HCT116 (cell line): Measurements from ENCODE around the gene PINK1. TPM values are rescaled to one million over a fixed set of nuclear protein-coding genes. Genes with fewer than 3 reads are reported as not detected.

Source experiments
- ATAC-seq: fragments of 200-7000 bp; cut with Tn5 transposase; 2 replicates; pipeline ENCODE4 v1.9.1; 2020; ENCODE audit warnings: mild to moderate bottlenecking, moderate library complexity
- BruUV-seq: library from RNA; stranded (reverse); fragments of 400-500 nt; replicated peaks from 2 replicates; lab custom pipeline; 2021; lab: Mats Ljungman, UMichigan
- CTCF ChIA-PET: fragments of 300-600 bp; sonication (Branson Sonifier 250); formaldehyde crosslinking; loops from one replicate; lab custom pipeline; 2021; ENCODE audit warnings: antibody characterized with exemption; lab: Charles Lee
- POLR2A ChIA-PET: fragments of 300-600, 350-600 bp; sonication (Branson Sonifier 250); formaldehyde crosslinking; loops from one replicate; lab custom pipeline; 2021; ENCODE audit warnings: antibody characterized with exemption; lab: Charles Lee
- RAD21 ChIA-PET, 2 experiments: fragments of 300-600 bp; sonication (Branson Sonifier 250); formaldehyde crosslinking; loops; one replicate each; lab custom pipeline; 2023; ENCODE audit warnings: low total read pairs in 2 of 2; ENCODE audit not compliant: uncharacterized antibody in 2 of 2, unreplicated experiment in 2 of 2, low non-redundant PET in 1 of 2; lab: Charles Lee
- DNase-seq: peaks from one replicate; pipeline ENCODE4 v3.0.0-alpha.2; 2010; ENCODE audit warnings: low read depth, low spot score
- H2AFZ ChIP-seq: fragments of 200-600 bp; shearing (Covaris generic), sonication (generic); 2 replicates; pipeline ENCODE4 v1.6.1; 2017; ENCODE audit warnings: low read depth, mixed run types, mixed read lengths, antibody characterized with exemption, low read length; ENCODE audit not compliant: poor library complexity, severe bottlenecking
- H3K27ac ChIP-seq: 2 replicates; pipeline ENCODE4 v1.5.1; 2012; ENCODE audit warnings: low read depth, low read length
- H3K27me3 ChIP-seq: fragments of 200-600 bp; sonication (generic); 2 replicates; pipeline ENCODE4 v1.6.1; 2016; ENCODE audit warnings: mixed run types, low read length, mixed read lengths; ENCODE audit not compliant: insufficient read depth
- H3K36me3 ChIP-seq, 2 experiments: fragments of 200-500 bp in 1 of 2; fragments of 200-600 bp in 1 of 2; sonication (Bioruptor generic) in 1 of 2; sonication (generic) in 1 of 2; 2 replicates each; pipeline versions ENCODE4 v1.5.1 to v1.6.1; 2014 to 2016; ENCODE audit warnings: low read length in 2 of 2, inconsistent platforms in 1 of 2, mixed read lengths in 1 of 2, mixed run types in 1 of 2; ENCODE audit not compliant: insufficient read depth in 2 of 2, control insufficient read depth in 1 of 2
- H3K4me1 ChIP-seq, 2 experiments: fragments of 200-600 bp in 1 of 2; sonication (generic) in 1 of 2; 2 replicates each; pipeline versions ENCODE4 v1.5.1 to v1.6.1; 2012 to 2017; ENCODE audit warnings: low read length in 2 of 2, inconsistent platforms in 1 of 2, mild to moderate bottlenecking in 1 of 2, mixed read lengths in 1 of 2, mixed run types in 1 of 2, moderate library complexity in 1 of 2; ENCODE audit not compliant: insufficient read depth in 2 of 2, control insufficient read depth in 1 of 2
- H3K4me2 ChIP-seq: fragments of 200-600 bp; sonication (generic); 2 replicates; pipeline ENCODE4 v1.6.1; 2017; ENCODE audit warnings: mixed run types, low read length, mixed read lengths
- H3K4me3 ChIP-seq, 2 experiments: fragments of 200-600 bp in 1 of 2; sonication (generic) in 1 of 2; replicated peaks in 1 of 2; 2 replicates each; pipeline ENCODE4 v1.5.1; 2011 to 2016; ENCODE audit warnings: low read length in 2 of 2, control low read depth in 1 of 2, low read depth in 1 of 2, mild to moderate bottlenecking in 1 of 2, mixed read lengths in 1 of 2, mixed run types in 1 of 2
- H3K79me2 ChIP-seq: fragments of 200-600 bp; sonication (generic); 2 replicates; pipeline ENCODE4 v1.6.1; 2017; ENCODE audit warnings: mild to moderate bottlenecking, mixed run types, low read length, moderate library complexity, mixed read lengths; ENCODE audit not compliant: insufficient read depth
- H3K9ac ChIP-seq: fragments of 200-600 bp; sonication (generic); 2 replicates; pipeline ENCODE4 v1.6.1; 2016; ENCODE audit warnings: low read length, mixed read lengths
- H3K9me2 ChIP-seq: fragments of 200-600 bp; sonication (generic), shearing (Covaris generic); 2 replicates; pipeline ENCODE4 v1.6.1; 2017; ENCODE audit warnings: mixed run types, mild to moderate bottlenecking, moderate library complexity; ENCODE audit not compliant: insufficient read depth
- H3K9me3 ChIP-seq, 2 experiments: fragments of 200-500 bp in 1 of 2; fragments of 200-600 bp in 1 of 2; sonication (Bioruptor generic) in 1 of 2; sonication (generic) in 1 of 2; 2 replicates each; pipeline ENCODE4 v1.6.1; 2014 to 2017; ENCODE audit warnings: low read length in 2 of 2, mixed read lengths in 2 of 2, inconsistent platforms in 1 of 2, low read depth in 1 of 2, mild to moderate bottlenecking in 1 of 2, mixed run types in 1 of 2, moderate library complexity in 1 of 2; ENCODE audit not compliant: control insufficient read depth in 1 of 2, insufficient read depth in 1 of 2
- H4K20me1 ChIP-seq: fragments of 200-600 bp; sonication (generic), shearing (Covaris generic); 2 replicates; pipeline ENCODE4 v1.6.1; 2017; ENCODE audit warnings: mixed run types, mild to moderate bottlenecking, moderate library complexity; ENCODE audit not compliant: insufficient read depth
- ATF3 ChIP-seq: IDR thresholded peaks from 2 replicates; pipeline ENCODE4 v1.6.1; 2012
- CBX3 ChIP-seq: IDR thresholded peaks from 2 replicates; pipeline ENCODE4 v1.6.1; 2012; ENCODE audit warnings: low read depth
- CEBPB ChIP-seq: IDR thresholded peaks from 2 replicates; pipeline ENCODE4 v1.6.1; 2012; ENCODE audit warnings: low read depth
- EZH2 ChIP-seq: fragments of 200-600 bp; sonication (generic); IDR thresholded peaks from 2 replicates; pipeline ENCODE4 v1.6.1; 2017; ENCODE audit warnings: antibody characterized with exemption, mixed run types
- EZH2phosphoT487 ChIP-seq: fragments of 200-600 bp; IDR thresholded peaks from 2 replicates; pipeline ENCODE4 v1.6.1; 2018; ENCODE audit warnings: antibody characterized with exemption, borderline replicate concordance
- FOSL1 ChIP-seq: IDR thresholded peaks from 2 replicates; pipeline ENCODE4 v1.6.1; 2012; ENCODE audit warnings: low read depth
- JUND ChIP-seq: IDR thresholded peaks from 2 replicates; pipeline ENCODE4 v1.6.1; 2012
- MAX ChIP-seq: IDR thresholded peaks from 2 replicates; pipeline ENCODE4 v1.6.1; 2012
- POLR2A ChIP-seq: IDR thresholded peaks from 2 replicates; pipeline ENCODE4 v1.7.0; 2011; ENCODE audit warnings: borderline replicate concordance; ENCODE audit not compliant: insufficient read depth, insufficient read length; ENCODE audit errors: extremely low read depth
- RAD21 ChIP-seq: IDR thresholded peaks from 2 replicates; pipeline ENCODE4 v1.6.1; 2012; ENCODE audit warnings: low read depth, mild to moderate bottlenecking
- SIN3A ChIP-seq: IDR thresholded peaks from 2 replicates; pipeline ENCODE4 v1.6.1; 2012; ENCODE audit warnings: low read depth
- SP1 ChIP-seq: IDR thresholded peaks from 2 replicates; pipeline ENCODE4 v1.6.1; 2012; ENCODE audit warnings: low read depth
- SRF ChIP-seq: IDR thresholded peaks from 2 replicates; pipeline ENCODE4 v1.6.1; 2012; ENCODE audit warnings: low read depth
- TCF7L2 ChIP-seq: IDR thresholded peaks from 2 replicates; pipeline ENCODE4 v1.7.0; 2011; ENCODE audit warnings: borderline replicate concordance, inconsistent platforms; ENCODE audit not compliant: insufficient read depth, insufficient read length; ENCODE audit errors: extremely low read depth
- YY1 ChIP-seq: IDR thresholded peaks from 2 replicates; pipeline ENCODE4 v1.6.1; 2011; ENCODE audit warnings: low read length, low read depth, moderate library complexity, mild to moderate bottlenecking; ENCODE audit not compliant: insufficient replicate concordance; ENCODE audit errors: extremely low read depth
- ZFX ChIP-seq: fragments of 450-650 bp; IDR thresholded peaks from 2 replicates; pipeline ENCODE4 v1.6.1; 2017
- ZNF274 ChIP-seq: fragments of 200-500 bp; sonication (Bioruptor generic); IDR thresholded peaks from 2 replicates; pipeline ENCODE4 v1.6.1; 2014; ENCODE audit warnings: mild to moderate bottlenecking, low read depth, low read length, inconsistent platforms
- intact Hi-C: fragments of 100-400 bp; cut with micrococcal nuclease; formaldehyde crosslinking; loops from 2 replicates; pipeline ENCODE4 v1.10.0; 2022
- total RNA-seq: library from RNA; stranded (reverse); gene quantifications from one replicate; pipeline ENCODE4 v1.2.1, GENCODE V29; 2021; ENCODE audit not compliant: unreplicated experiment

The PINK1 gene
- total RNA-seq, 1 experiment from 2014 or later = 29.4 TPM

GRCh38 chr1:20681999-20682398, 48.7 kb downstream of the PINK1 start:
- TF ChIP-seq CEBPB (no peak), FOSL1 (no peak), YY1 (no peak), CBX3 (no peak), EZH2phosphoT487 (no peak), ZFX (no peak), MAX (no peak), SP1 (no peak)
- TF ChIP-seq, all 23 proteins: peak for 0
- no peaks in the 10 kb centered on the region for H3K9me3 ChIP-seq
- H3K27me3 ChIP-seq = no peaks in the 10 kb centered on the region
- H3K4me2 ChIP-seq = no peak overlapping the region
- no peaks in the 10 kb centered on the region for H4K20me1 ChIP-seq
- no peak for ATAC-seq
- POLR2A ChIA-PET = no interaction called here
- BruUV-seq = no TSS peak
- RAD21 ChIA-PET = no interaction called here
- no peak for DNase-seq
- intact Hi-C loops = no loop called here
- no peaks in the 10 kb centered on the region for H3K36me3 ChIP-seq
- H3K4me3 ChIP-seq = no peak overlapping the region
- H2AFZ ChIP-seq = no peak overlapping the region
- CTCF ChIA-PET = no interaction called here
- no peak overlapping the region for H3K27ac ChIP-seq
- H3K9ac ChIP-seq = no peak overlapping the region
- no peaks in the 10 kb centered on the region for H3K4me1 ChIP-seq
- no peaks in the 10 kb centered on the region for H3K9me2 ChIP-seq
- H3K79me2 ChIP-seq = no peaks in the 10 kb centered on the region

- H3K36me3 ChIP-seq = no peaks in the 10 kb centered on the region
- no peak for ATAC-seq
- no peaks in the 10 kb centered on the region for H3K79me2 ChIP-seq
- no peaks in the 10 kb centered on the region for H4K20me1 ChIP-seq
- BruUV-seq = no TSS peak
- H3K9me2 ChIP-seq = no peaks in the 10 kb centered on the region
- DNase-seq = no peak
- no peak overlapping the region for H3K9ac ChIP-seq
- ChIA-PET POLR2A (no interaction called here), RAD21 (no interaction called here), CTCF (no interaction called here)
- no peak for TF ChIP-seq JUND
- no peak for TF ChIP-seq RAD21
- no peak for TF ChIP-seq ZNF274
- no peak for TF ChIP-seq SIN3A
- TF ChIP-seq EZH2 = no peak
- no peak for TF ChIP-seq SRF
- no peak for TF ChIP-seq FOSL1
- no peak for TF ChIP-seq TCF7L2
- no peak for TF ChIP-seq EZH2phosphoT487
- no peak for TF ChIP-seq POLR2A
- TF ChIP-seq ATF3 = no peak
- H3K4me2 ChIP-seq = no peak overlapping the region
- H3K27me3 ChIP-seq = no peaks in the 10 kb centered on the region
- no peaks in the 10 kb centered on the region for H3K4me1 ChIP-seq
- H3K9me3 ChIP-seq = no peaks in the 10 kb centered on the region
- no peak overlapping the region for H2AFZ ChIP-seq
- H3K4me3 ChIP-seq = no peak overlapping the region
- intact Hi-C loops = no loop called here
- H3K27ac ChIP-seq = no peak overlapping the region
Observed at GRCh38 chr1:20682571-20683236, 49.4 kb downstream of the PINK1 start.
